Measurements from ENCODE around the gene SERBP1. TPM values are rescaled to one million over a fixed set of nuclear protein-coding genes. Genes with fewer than 3 reads are reported as not detected.
"Not testable (repeated sequence)": the region's sequence is repeated elsewhere in the genome, so short reads cannot be mapped to it uniquely, and the experiment has no call there.

SERBP1 gene
- total and polyA plus RNA-seq, 7 experiments from 2014 or later: 108 to 282 (median 151) TPM

DNA sequence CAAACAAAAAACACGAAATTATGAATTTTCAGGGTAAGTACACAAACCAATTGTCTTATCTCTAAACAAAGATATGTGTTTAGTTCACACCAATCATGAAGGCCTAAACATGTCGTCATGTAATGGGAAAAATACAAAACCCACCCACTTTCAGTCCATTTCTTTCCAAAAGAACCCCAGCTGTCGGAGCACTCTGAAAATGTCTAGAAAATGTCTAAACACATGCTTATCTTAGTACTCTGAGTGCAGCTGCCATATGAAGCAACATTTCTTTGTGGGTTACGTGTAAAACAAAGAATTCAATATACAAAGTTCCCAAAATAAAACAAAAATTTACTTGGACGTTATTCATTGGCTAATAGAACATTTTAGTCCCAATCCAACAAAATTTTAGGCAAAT lies 22.7 kb downstream of the SERBP1 start:
- Histone ChIP-seq H3K9me3 (ENCODE audit: control insufficient read depth in 2 of 3, low read length in 3 of 3) (no peaks in the 10 kb centered on the region), H3K27ac (ENCODE audit: low read depth, low read length) (no peak overlapping the region), H3K4me3 (ENCODE audit: low read length) (no peak overlapping the region), H3K36me3 (ENCODE audit: control insufficient read depth in 2 of 3, insufficient read depth in 3 of 3, low read length in 3 of 3) (peaks cover 0 to 10% (median 8%) of the 10 kb centered on the region in 3 experiments), H3K27me3 (ENCODE audit: control insufficient read depth in 2 of 2, insufficient read depth in 2 of 2, low read length in 2 of 2) (no peaks in the 10 kb centered on the region), H3K4me1 (ENCODE audit: control insufficient read depth in 2 of 2, insufficient read depth in 2 of 2, low read length in 2 of 2) (no peaks in the 10 kb centered on the region)
- no peak for ATAC-seq
- ChIA-PET CTCF (no interaction called here), POLR2A (interaction anchor here (0.7 to 1.5 kb wide), 3 partner anchors 9 to 237 kb away, joined by 3 read pairs; no protein-coding TSS in a partner anchor)
- DNase-seq: no peak
- no peak overlapping the region for H3K4me3 Mint-ChIP-seq
- H3K4me1 Mint-ChIP-seq: peaks cover 0 to 30% (median 15%) of the 10 kb centered on the region in 7 donors
- H3K27ac Mint-ChIP-seq: peak overlapping the region in 3 of 9 donors; percentile 8 to 17 (median 12)
- intact Hi-C loops (cut with micrococcal nuclease): no loop called here
- H3K36me3 Mint-ChIP-seq: peaks cover 0 to 29% (median 17%) of the 10 kb centered on the region in 5 donors
- no peaks in the 10 kb centered on the region for H3K27me3 Mint-ChIP-seq
- no peaks in the 10 kb centered on the region for H3K9me3 Mint-ChIP-seq

GRCh38 chr1:67405473-67406245 lies 24.5 kb downstream of the SERBP1 start:
- ATAC-seq: no peak
- H3K9me3 ChIP-seq (ENCODE audit: control insufficient read depth in 2 of 3, low read length in 3 of 3): no peaks in the 10 kb centered on the region
- ChIA-PET CTCF (no interaction called here), POLR2A (interaction anchor here (1.2 kb wide), 1 partner anchor 24 kb away, joined by 3 read pairs; the partner anchor contains the start of gene SERBP1)
- H3K27ac Mint-ChIP-seq: peak overlapping the region; percentile 14 to 83 (median 60)
- H3K27ac ChIP-seq (ENCODE audit: low read depth, low read length): no peak overlapping the region
- peaks cover 0 to 18% (median 13%) of the 10 kb centered on the region in 5 donors for H3K36me3 Mint-ChIP-seq
- H3K4me3 ChIP-seq (ENCODE audit: low read length): no peak overlapping the region
- DNase-seq: no peak
- no peak overlapping the region for H3K4me3 Mint-ChIP-seq
- intact Hi-C loops (cut with micrococcal nuclease): no loop called here
- no peaks in the 10 kb centered on the region for H3K27me3 Mint-ChIP-seq
- no peaks in the 10 kb centered on the region for H3K4me1 ChIP-seq (ENCODE audit: control insufficient read depth in 2 of 2, insufficient read depth in 2 of 2, low read length in 2 of 2)
- peaks cover 0 to 5% (median 3%) of the 10 kb centered on the region in 3 experiments for H3K36me3 ChIP-seq (ENCODE audit: control insufficient read depth in 2 of 3, insufficient read depth in 3 of 3, low read length in 3 of 3)
- no peaks in the 10 kb centered on the region for H3K27me3 ChIP-seq (ENCODE audit: control insufficient read depth in 2 of 2, insufficient read depth in 2 of 2, low read length in 2 of 2)
- peaks cover 0 to 27% (median 15%) of the 10 kb centered on the region in 7 donors for H3K4me1 Mint-ChIP-seq
- H3K9me3 Mint-ChIP-seq: no peaks in the 10 kb centered on the region

- Histone ChIP-seq H3K27me3 (ENCODE audit: control insufficient read depth in 2 of 2, insufficient read depth in 2 of 2, low read length in 2 of 2) (no peaks in the 10 kb centered on the region), H3K9me3 (ENCODE audit: control insufficient read depth in 2 of 3, low read length in 3 of 3) (no peaks in the 10 kb centered on the region), H3K27ac (ENCODE audit: low read depth, low read length) (no peak overlapping the region), H3K4me1 (ENCODE audit: control insufficient read depth in 2 of 2, insufficient read depth in 2 of 2, low read length in 2 of 2) (no peaks in the 10 kb centered on the region), H3K4me3 (ENCODE audit: low read length) (no peak overlapping the region), H3K36me3 (ENCODE audit: control insufficient read depth in 2 of 3, insufficient read depth in 3 of 3, low read length in 3 of 3) (peaks cover 0 to 3% (median 0%) of the 10 kb centered on the region in 3 experiments)
- peaks cover 0 to 18% (median 0%) of the 10 kb centered on the region in 5 donors for H3K36me3 Mint-ChIP-seq
- ChIA-PET POLR2A (no interaction called here), CTCF (no interaction called here)
- DNase-seq (no peak), ATAC-seq (no peak)
- intact Hi-C loops (cut with micrococcal nuclease): no loop called here
- H3K4me3 Mint-ChIP-seq: no peak overlapping the region
- H3K27ac Mint-ChIP-seq: peak overlapping the region in 3 of 9 donors; percentile 36 to 83 (median 38)
- peaks cover 0 to 20% (median 7%) of the 10 kb centered on the region in 7 donors for H3K4me1 Mint-ChIP-seq
- no peaks in the 10 kb centered on the region for H3K27me3 Mint-ChIP-seq
- H3K9me3 Mint-ChIP-seq: peaks cover 0 to 1% (median 0%) of the 10 kb centered on the region in 11 donors
These were observed 26.0 kb downstream of the SERBP1 start for GRCh38 chr1:67404212-67404620.

- peaks cover 0 to 31% (median 7%) of the 10 kb centered on the region in 5 donors for H3K36me3 Mint-ChIP-seq
- no peaks in the 10 kb centered on the region for H3K9me3 ChIP-seq (ENCODE audit: control insufficient read depth in 2 of 3, low read length in 3 of 3)
- CTCF ChIA-PET: no interaction called here
- no peaks in the 10 kb centered on the region for H3K36me3 ChIP-seq (ENCODE audit: control insufficient read depth in 2 of 3, insufficient read depth in 3 of 3, low read length in 3 of 3)
- ATAC-seq (no peak), DNase-seq (no peak)
- no peak overlapping the region for H3K27ac ChIP-seq (ENCODE audit: low read depth, low read length)
- H3K9me3 Mint-ChIP-seq: peaks cover 0 to 1% (median 0%) of the 10 kb centered on the region in 11 donors
- no peak overlapping the region for H3K4me3 ChIP-seq (ENCODE audit: low read length)
- H3K4me1 ChIP-seq (ENCODE audit: control insufficient read depth in 2 of 2, insufficient read depth in 2 of 2, low read length in 2 of 2): no peaks in the 10 kb centered on the region
- H3K4me3 Mint-ChIP-seq: no peak overlapping the region
- H3K27me3 ChIP-seq (ENCODE audit: control insufficient read depth in 2 of 2, insufficient read depth in 2 of 2, low read length in 2 of 2): no peaks in the 10 kb centered on the region
- H3K27ac Mint-ChIP-seq: peak overlapping the region in 2 of 9 donors; percentile 31 to 56
- POLR2A ChIA-PET: no interaction called here
- intact Hi-C loops (cut with micrococcal nuclease): no loop called here
- no peaks in the 10 kb centered on the region for H3K27me3 Mint-ChIP-seq
- peaks cover 0 to 15% (median 5%) of the 10 kb centered on the region in 7 donors for H3K4me1 Mint-ChIP-seq
These were observed 28.8 kb downstream of the SERBP1 start for GRCh38 chr1:67401443-67401842.

DNA sequence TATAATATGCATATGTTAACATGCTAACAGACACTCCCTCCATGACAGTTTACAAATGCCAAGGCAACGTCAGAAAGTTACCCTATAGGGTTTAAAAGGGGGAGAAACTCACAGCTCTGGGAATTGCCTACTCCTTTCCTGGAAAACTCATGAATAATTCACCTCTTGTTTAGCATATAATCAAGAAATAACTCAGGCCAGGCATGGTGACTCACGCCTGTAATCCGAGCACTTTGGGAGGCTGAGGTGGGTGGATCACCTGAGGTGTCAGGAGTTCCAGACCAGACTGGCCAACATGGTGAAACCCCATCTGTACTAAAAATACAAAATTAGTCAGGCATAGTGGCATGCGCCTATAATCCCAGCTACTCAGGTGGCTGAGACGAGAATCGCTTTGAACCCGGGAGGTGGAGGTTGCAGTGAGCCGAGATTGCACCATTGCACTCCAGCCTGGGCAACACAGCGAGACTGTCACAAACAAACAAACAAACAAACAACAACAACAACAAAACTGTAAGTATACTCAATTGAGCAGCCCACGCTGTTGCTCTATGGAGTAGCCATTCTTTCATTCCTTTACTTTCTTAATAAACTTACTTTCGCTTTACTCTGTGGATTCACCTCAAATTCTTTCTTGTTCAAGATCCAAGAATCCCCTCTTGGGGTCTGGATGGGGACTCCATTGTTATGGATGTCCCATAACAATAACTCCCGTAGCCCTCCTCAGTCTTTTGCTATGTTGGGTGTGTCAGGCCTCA lies 30.0 kb downstream of the SERBP1 start:
- POLR2A ChIA-PET; CTCF ChIA-PET; H3K27me3 Mint-ChIP-seq; H3K4me3 Mint-ChIP-seq; H3K9me3 Mint-ChIP-seq; H3K27ac ChIP-seq (ENCODE audit: low read depth, low read length); H3K36me3 ChIP-seq (ENCODE audit: control insufficient read depth in 2 of 3, insufficient read depth in 3 of 3, low read length in 3 of 3); H3K9me3 ChIP-seq (ENCODE audit: control insufficient read depth in 2 of 3, low read length in 3 of 3); ATAC-seq; H3K27me3 ChIP-seq (ENCODE audit: control insufficient read depth in 2 of 2, insufficient read depth in 2 of 2, low read length in 2 of 2); intact Hi-C loops (cut with micrococcal nuclease); H3K4me1 ChIP-seq (ENCODE audit: control insufficient read depth in 2 of 2, insufficient read depth in 2 of 2, low read length in 2 of 2); H3K4me1 Mint-ChIP-seq; H3K4me3 ChIP-seq (ENCODE audit: low read length): not testable (repeated sequence)
- peaks cover 0 to 41% (median 13%) of the 10 kb centered on the region in 5 donors for H3K36me3 Mint-ChIP-seq
- DNase-seq: peak in 1 of 9 donors; percentile 42
- H3K27ac Mint-ChIP-seq: peak overlapping the region in 2 of 9 donors; percentile 45 to 64

DNA sequence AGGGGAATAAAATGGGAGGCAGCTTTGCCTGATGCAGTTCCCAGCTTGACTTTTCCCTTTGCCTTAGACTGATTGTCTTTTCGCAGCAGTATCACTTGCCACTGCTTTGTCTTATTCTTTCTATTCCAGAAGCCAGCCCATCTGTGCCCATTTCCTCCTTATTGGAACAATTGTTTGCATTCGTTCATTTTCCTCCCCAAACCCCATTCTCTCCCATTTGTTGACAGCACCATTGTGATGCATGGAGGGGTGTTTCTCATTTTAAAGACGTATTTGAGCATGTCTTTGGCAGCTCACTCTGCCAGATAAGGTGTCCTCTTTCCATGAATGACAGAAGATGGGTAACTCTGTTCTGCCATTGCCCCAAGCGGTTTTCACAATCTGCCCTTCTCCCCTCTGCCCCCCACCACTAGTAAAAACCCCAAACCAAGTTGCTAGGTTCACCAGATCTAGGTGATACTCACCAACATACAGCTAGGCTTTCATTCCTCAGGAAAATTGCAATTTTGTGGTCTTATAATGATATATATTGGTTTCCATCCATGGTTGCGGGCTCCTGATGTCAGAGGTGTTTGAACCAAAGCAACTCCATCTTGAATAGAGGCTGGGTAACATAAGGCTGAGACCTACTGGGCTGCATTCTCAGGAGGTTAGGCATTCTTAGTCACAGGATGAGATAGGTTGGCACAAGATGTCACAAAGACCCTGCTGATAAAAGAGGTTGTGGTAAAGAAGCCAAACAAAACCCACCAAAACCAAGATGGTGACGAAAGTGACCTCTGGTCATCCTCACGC lies 30.8 kb downstream of the SERBP1 start:
- POLR2A ChIA-PET: no interaction called here
- no peaks in the 10 kb centered on the region for H3K36me3 ChIP-seq (ENCODE audit: control insufficient read depth in 2 of 3, insufficient read depth in 3 of 3, low read length in 3 of 3)

More for the DNA sequence above, 30.8 kb downstream of the SERBP1 start:
- Histone ChIP-seq H3K9me3 (ENCODE audit: control insufficient read depth in 2 of 3, low read length in 3 of 3) (no peaks in the 10 kb centered on the region), H3K4me3 (ENCODE audit: low read length) (no peak overlapping the region), H3K4me1 (ENCODE audit: control insufficient read depth in 2 of 2, insufficient read depth in 2 of 2, low read length in 2 of 2) (no peaks in the 10 kb centered on the region), H3K27ac (ENCODE audit: low read depth, low read length) (no peak overlapping the region), H3K27me3 (ENCODE audit: control insufficient read depth in 2 of 2, insufficient read depth in 2 of 2, low read length in 2 of 2) (no peaks in the 10 kb centered on the region)
- Mint-ChIP-seq H3K9me3 (peaks cover 0 to 1% (median 0%) of the 10 kb centered on the region in 11 donors), H3K27ac (no peak overlapping the region), H3K27me3 (no peaks in the 10 kb centered on the region), H3K4me3 (no peak overlapping the region), H3K4me1 (peaks cover 0 to 9% (median 0%) of the 10 kb centered on the region in 7 donors), H3K36me3 (peaks cover 0 to 44% (median 14%) of the 10 kb centered on the region in 5 donors)
- ATAC-seq (no peak), DNase-seq (no peak)
- CTCF ChIA-PET: no interaction called here
- intact Hi-C loops (cut with micrococcal nuclease): no loop called here

Measured in naive thymus-derived CD4-positive, alpha-beta T cell (primary cell).